Activated CD4-positive, alpha-beta T cell treated with anti-CD3 and anti-CD28 coated beads for 48 hours (primary cell): ENCODE results near the gene NAV1.

ENCODE experiments used
- DNase-seq: peaks from one replicate; pipeline ENCODE4 v3.0.0-alpha.2; 2020

The NAV1 gene

DNA sequence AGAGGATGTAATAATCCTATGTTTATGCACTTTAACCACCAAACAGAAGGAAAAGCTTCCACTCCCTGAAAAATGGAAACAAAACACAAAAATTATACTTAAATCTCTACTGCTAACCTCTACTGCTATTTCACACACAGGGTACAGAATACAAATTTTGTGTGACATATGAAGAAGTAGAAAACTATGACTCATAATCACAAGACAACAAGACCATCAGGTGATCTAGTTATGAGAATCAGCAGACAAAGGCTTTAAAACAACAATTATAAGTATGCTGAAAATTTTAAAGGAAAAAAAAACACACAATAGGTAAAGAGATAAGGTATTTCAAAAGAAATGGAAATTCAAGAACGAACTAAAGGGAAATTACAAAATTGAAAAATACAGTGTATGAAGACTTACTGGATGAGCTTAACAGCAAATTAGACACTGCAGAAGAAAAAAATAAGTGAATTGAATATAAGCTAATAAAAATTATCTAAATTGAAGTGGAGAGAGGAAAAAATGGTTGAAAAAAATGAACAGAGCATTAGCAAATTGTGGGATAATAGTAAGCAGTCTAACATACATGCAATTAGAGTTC lies 13.6 kb upstream of the NAV1 start:
- no peak for DNase-seq

DNA sequence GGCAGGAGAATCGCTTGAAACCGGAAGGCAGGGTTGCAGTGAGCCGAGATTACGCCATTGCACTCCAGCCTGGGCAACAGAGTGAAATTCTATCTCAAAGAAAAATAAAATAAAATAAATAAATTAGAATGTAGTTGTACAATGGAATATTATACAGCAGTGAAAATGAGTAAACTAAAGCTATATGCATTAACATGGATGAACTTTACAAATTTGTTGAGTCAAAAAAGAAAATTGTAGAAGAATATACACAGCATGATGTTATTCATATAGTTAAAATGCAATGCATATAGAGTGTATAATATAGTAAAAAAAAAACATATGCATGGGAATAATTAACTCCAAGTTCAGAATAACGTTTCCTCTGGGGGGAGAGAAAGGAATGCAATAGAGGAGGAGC lies 11.0 kb upstream of the NAV1 start:
- DNase-seq = no peak

GRCh38 chr1:201528631-201529252 lies 10.2 kb upstream of the NAV1 start:
- DNase-seq = no peak

DNA sequence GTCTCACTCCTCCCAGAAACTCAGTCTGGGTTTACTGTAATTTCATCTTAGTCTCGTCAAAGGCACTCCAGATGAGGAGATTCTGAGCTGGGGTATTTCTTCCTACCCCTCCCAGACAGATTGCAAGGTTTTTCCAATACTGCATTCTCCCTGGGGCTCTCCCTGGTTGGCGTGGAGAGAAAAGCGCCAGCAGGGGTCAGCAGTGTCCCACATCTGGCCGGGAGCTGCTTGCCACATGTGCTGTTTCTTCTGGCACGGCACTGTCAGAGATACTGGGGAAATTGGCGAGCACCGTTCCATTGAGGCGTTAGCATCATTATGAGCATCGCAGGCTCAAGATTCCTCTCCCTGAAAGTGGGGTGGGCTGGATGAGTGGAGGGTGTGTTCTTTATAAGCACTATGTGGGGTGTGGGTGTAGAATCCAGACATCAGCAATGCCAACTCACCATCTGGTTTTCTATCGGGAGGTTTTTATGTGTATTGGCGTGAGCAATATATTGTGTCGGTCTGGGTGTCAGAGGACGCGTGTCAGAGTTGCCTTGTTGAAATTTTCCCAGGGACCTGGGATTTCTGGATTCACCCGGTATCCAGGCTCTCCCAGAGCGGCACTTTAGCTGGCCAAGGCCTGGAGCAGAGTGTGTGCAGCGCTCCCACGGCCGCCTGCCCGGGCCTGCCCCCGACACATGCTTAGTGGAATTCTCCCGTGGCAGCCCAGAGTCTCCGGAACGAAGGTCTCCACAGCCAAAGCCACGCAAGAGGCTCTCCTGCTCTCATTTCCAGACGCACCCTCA lies 8.0 kb upstream of the NAV1 start:
- peak; percentile 75 for DNase-seq

DNA sequence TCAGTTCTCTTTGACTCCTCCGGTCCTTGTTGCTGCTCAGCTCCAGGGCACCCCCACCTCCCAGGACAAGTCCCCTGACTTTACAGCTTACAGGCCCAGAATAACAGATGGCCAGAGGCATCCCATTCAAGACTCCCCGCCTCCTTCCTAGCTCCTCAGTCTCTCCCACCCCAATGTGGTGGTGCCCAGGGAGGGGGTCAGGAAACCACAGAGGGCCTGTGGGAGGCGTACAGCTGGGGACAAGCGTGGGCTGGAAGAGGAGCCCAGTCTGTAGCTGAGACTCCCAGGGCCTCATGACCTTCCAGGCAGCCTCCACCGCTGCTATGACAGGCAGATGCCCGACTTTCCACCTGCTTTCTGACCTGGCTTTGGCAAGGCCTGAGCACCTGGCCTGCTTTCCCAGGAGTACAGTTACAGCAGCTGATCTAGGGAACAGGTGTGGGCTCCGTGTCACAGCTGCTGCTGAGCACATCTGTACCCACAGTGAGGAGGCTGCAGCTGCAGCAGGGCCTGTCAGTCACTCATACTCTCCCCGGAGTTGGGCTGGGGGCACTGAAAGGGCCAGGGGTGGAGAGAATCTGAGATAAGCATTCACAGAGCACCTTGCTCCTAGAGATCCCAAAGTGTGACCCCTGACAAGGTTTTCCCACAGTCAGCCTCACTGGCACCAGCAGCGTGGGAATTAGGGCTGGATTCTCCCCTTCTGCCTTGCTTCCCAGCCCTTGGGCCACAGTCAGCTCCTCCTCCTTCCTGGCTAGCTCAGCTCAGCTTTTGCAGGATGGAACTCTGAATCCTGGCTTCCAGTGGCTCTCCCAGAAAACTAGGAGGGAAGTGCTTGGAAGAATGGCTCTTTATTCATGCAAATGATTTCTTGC lies 7.1 kb upstream of the NAV1 start:
- DNase-seq = no peak

DNA sequence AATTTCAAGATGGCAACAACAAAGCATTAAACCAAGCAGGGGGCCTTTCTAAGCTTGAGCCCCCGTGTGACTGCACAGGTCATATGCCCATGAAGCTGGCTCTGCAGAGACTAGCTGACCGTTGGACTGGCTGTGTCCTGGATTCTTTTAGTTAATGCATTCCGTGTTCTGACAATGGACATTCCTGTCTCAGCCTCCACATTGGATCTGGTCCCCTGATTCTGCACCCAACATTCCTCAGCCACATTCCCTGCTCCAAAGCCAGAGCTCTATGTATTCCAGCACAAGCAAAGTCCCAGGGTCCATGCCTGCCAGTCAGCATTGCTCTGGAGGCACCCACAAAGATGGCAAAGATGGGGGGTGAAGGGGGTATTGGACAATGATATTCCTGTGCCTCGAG lies 5.1 kb upstream of the NAV1 start:
- DNase-seq = no peak

DNA sequence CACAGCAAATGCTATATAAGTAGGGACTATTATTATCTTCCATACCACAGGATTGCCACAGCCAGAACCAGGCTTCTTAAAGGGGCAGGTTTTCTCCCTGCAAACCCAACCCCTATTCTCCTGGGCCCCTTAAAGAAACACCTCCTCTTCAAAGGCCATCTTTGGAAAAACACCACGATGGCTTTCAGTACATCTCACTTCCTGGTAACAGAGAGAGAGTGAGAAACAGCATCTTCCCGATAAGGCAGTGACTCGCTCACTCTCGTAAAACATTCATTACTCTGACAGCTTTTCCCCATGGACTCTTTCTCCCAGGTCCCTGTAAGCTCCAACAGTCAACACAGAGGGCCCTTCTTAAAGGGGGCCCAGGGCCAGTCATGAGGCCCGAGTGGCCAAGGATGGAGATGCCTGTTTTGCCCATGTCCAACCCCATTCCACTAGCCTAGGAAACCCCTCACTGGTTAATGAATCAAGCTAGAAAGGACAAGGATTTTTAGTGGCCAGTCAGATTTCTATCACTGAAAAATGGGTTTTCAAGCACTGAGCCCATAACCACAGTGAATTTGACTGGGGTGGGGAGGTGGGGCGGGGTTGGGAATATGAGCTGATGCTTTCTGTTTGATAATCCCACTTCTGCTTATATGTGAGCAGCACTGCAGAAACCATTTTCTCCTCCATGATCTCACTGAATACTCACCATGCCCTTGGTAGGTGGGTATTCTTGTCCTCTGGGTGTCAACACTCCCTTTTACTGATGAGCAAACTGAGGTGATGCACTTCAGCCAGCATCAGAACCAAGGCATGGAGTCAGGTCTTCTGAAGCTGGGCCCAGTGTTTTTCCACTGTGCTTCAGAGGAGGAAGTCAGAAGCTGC lies 3.6 kb upstream of the NAV1 start:
- DNase-seq = no peak

GRCh38 chr1:201535919-201536245 lies 3.0 kb upstream of the NAV1 start:
- DNase-seq = no peak

- no peak for DNase-seq
Observed at GRCh38 chr1:201536558-201536957, 2.4 kb upstream of the NAV1 start.

- no peak for DNase-seq
Observed at GRCh38 chr1:201537028-201537427, 1.9 kb upstream of the NAV1 start.

GRCh38 chr1:201537467-201537866 lies 1.5 kb upstream of the NAV1 start:
- no peak for DNase-seq

- DNase-seq = no peak
Observed at GRCh38 chr1:201537891-201538611, 876 bp upstream of the NAV1 start.

DNA sequence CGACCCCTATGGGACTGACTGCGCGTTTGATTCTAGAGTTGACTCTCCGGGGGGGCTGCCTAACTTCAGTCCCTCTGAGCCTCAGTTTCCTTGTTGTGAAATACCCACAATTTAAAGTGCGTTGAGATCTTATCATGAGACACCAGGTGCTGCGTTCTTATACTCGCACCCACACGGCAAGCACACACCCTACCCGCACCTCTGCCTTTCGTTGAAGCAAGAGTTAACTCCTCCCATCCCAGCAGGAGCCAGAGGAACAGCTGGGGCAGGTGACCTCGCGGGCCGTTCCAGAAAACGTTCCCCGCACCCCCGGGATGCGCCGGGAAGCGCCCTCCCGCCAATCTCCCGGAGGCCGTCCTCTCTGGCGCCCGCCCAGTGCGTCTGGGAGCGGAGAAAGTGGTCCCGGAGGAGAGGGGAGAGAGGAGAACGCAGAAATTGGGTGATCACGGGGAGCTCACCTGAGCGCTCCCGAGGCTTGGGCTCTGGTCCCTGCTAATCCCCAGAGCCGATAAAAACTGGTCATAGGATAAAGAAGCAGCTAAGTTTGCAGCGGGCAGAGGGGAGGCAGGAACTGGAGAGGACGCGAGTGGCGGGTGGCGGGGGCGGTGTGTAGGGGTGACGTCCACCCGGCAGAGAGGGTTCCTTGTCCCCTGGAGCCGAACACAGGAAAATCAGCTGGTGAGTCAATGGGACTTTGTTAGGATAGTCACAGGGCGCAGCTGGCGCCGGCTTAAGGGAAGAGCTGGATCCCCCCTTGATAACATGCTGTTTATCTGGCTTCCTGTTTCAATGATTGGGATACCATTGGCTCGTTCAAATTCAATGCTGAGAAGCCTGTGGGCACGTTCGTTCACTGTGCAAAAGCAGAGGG lies 869 bp downstream of the NAV1 start:
- no peak for DNase-seq

DNA sequence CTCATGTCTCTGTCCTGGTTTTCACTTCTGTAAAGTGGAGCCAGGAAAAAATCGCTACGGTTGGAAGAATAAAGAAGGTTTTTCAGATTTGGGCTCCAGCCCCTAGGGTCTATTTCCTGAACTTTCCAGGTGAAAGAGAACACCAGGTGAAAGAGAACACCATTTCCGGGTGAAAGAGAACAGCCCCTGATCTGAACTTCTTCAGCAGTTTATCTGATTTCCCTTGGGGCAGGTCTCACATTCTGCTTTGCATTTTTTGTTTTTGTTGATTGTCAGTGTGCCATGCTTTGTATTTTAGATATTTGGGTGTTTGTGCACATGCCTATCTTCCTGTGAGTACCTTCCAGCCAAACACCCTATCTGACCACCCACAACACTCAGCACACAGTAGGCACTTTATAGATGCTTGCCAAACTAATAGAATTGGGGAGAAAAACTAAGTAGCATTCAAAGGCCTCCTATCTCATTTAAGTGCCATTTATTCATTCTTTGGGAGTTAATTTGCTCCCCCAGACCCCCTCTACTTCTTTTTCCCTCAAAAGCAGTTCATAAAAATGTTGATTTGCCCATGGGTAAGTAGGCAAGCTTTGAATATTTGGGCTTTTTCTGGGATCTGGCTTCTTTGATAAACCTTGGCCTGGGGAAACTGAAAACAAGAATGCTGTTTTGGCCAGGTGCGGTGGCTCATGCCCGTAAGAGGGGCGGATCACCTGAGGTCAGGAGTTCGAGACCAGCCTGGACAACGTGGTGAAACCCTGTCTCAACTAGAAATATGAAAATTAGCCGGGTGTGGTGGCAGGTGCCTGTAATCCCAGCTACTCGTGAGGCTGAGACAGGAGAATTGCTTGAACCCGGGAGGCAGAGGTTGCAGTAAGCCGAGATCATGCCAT lies 2.2 kb downstream of the NAV1 start:
- DNase-seq = no peak

DNA sequence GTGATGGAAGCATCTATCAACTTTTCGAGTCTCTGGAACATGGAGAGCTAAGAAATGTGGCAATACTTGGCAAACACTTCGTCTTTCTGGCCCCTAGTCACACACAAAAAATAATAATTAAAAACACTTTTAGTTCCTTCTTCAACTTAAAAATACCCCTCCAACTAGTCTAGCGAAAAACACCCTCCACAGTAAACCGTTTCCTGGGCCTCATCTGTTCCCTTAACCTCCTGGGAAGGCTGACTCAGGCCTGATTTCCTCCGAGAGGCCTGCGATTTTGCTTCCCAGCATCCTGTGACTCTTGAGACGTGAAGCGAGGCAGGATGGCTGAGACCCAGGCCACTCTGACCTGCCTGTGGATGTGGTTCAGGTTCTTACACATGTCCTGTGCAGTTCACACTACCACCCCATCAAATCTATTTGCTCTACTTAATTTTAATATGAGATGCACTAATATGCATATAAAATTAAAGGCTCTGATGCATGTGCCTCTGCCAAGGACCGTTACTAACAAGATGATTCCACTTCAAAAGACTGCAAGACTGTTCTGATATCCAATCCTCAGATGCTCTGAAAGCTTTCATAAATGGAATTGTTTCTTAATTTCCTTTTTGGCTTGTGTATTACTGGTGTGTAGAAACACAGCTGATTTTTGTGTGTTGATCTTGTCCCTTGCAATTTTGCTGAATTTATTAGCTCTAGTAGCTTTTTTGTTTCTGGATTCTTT lies 3.5 kb downstream of the NAV1 start:
- DNase-seq = no peak

DNA sequence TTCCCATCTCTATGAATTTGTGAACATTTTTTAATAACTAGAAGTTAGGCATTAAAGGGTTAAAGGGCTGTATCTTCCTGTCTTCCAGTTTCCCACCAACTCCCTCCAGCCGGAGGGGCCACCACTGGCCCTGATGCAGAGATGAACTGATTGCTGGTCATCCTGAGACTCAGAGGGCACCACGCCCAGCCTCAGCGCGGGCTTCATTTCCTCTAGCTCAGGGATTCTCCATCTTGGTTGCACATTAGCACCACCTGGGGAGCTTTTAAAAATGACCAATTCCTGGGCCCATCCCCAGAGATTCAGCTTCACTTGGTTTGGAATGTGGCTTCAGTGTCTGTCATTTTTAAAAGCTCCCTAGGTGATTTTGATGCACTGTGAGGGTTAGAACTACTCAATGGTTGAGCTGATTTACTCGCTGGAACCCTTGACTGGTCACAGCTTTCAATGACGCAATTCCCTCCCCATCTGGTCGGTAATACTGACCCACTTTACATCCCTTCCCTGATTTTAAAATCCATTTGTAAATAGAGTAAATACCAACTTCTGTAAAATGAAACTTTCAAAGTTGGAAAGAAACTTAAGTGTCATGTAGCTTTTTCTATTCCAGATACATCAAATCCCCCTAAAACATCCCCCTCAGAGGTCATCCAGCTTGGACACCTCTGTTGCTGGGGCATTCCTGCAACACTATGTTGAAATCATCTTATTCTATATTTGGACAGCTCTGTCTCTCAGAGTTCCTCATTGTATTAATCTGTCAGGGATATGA lies 5.1 kb downstream of the NAV1 start:
- DNase-seq = no peak

DNA sequence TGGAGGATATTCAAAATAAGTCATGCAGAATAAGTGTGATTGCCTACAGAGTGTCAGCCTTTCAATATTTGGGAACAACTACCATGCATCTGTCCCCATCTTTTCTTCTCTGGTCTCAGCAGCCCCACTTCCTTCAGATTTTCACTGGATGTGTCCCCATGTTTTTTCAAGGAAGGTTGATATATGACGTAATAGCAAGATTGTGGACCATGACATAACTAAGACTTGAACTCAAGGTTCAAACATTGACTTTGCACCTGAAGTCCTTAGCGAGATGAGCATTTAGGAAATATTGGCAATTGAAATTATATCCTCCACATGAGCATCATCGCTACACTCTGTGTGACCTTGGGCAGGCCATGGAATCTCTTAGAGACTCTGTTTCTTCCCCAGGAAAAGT lies 5.8 kb downstream of the NAV1 start:
- no peak for DNase-seq

- no peak for DNase-seq
Observed at GRCh38 chr1:201545851-201546492, 7.0 kb downstream of the NAV1 start.
